CD4-positive, alpha-beta T cell treated with Interleukin-10 for 1 hour (primary cell): ENCODE results near the gene LACRT.
A peak's percentile ranks its signal among the peaks of the same experiment; 100 is the strongest.

Source experiments
- DNase-seq: peaks from one replicate; pipeline ENCODE4 v3.0.0-alpha.2; 2020

LACRT gene

GRCh38 chr12:54631988-54632728 lies 2.5 kb downstream of the LACRT start:
- DNase-seq: no peak

GRCh38 chr12:54631551-54631950 lies 3.1 kb downstream of the LACRT start:
- DNase-seq: no peak

GRCh38 chr12:54629925-54630324 lies 4.8 kb downstream of the LACRT start:
- no peak for DNase-seq

GRCh38 chr12:54628186-54628846 lies 6.4 kb downstream of the LACRT start:
- no peak for DNase-seq

GRCh38 chr12:54627304-54627703 lies 7.4 kb downstream of the LACRT start:
- no peak for DNase-seq

GRCh38 chr12:54625598-54625997 lies 9.1 kb downstream of the LACRT start:
- DNase-seq: no peak

- no peak for DNase-seq
These were observed 10.1 kb downstream of the LACRT start for GRCh38 chr12:54624315-54625279.

GRCh38 chr12:54622463-54623183 lies 12.1 kb downstream of the LACRT start:
- DNase-seq: no peak

- DNase-seq: no peak
These were observed 17.6 kb downstream of the LACRT start for GRCh38 chr12:54616933-54617680.

- DNase-seq: no peak
These were observed 22.4 kb downstream of the LACRT start for GRCh38 chr12:54612225-54612750.

- no peak for DNase-seq
These were observed 23.0 kb downstream of the LACRT start for GRCh38 chr12:54611715-54612149.

- no peak for DNase-seq
These were observed 25.9 kb downstream of the LACRT start for GRCh38 chr12:54608769-54609168.

GRCh38 chr12:54608156-54608555 lies 26.5 kb downstream of the LACRT start:
- DNase-seq: no peak

GRCh38 chr12:54606556-54606955 lies 28.1 kb downstream of the LACRT start:
- DNase-seq: no peak

- no peak for DNase-seq
These were observed 29.3 kb downstream of the LACRT start for GRCh38 chr12:54605138-54605970.

- no peak for DNase-seq
These were observed 30.3 kb downstream of the LACRT start for GRCh38 chr12:54604436-54604835.

GRCh38 chr12:54603872-54604271 lies 30.8 kb downstream of the LACRT start:
- DNase-seq: no peak

- DNase-seq: peak; percentile 68
These were observed 31.4 kb downstream of the LACRT start for GRCh38 chr12:54603173-54603814.

GRCh38 chr12:54602661-54603060 lies 32.0 kb downstream of the LACRT start:
- DNase-seq: no peak

GRCh38 chr12:54601841-54602240 lies 32.9 kb downstream of the LACRT start:
- DNase-seq: no peak
